HG02840 (cell line): ENCODE data around the gene SLC25A22.

Experiments used
- ATAC-seq: cut with Tn5 transposase; IDR thresholded peaks from one replicate; pipeline ENCODE4 v1.9.1; 2021; ENCODE audit warnings: mild to moderate bottlenecking, moderate library complexity, moderate number of reproducible peaks; ENCODE audit not compliant: unreplicated experiment, low FRiP score

The SLC25A22 gene

GRCh38 chr11:776263-776560 is 21.9 kb downstream of the SLC25A22 start:
- no peak for ATAC-seq

GRCh38 chr11:774873-775592 is 23.0 kb downstream of the SLC25A22 start:
- no peak for ATAC-seq

GRCh38 chr11:773830-774229 is 24.3 kb downstream of the SLC25A22 start:
- ATAC-seq: no peak

- ATAC-seq: no peak
These were observed 24.7 kb downstream of the SLC25A22 start for GRCh38 chr11:773425-773824.

GRCh38 chr11:772429-773390 is 25.4 kb downstream of the SLC25A22 start:
- no peak for ATAC-seq

- ATAC-seq: no peak
These were observed 26.4 kb downstream of the SLC25A22 start for GRCh38 chr11:771617-772204.

GRCh38 chr11:770642-771616 is 27.2 kb downstream of the SLC25A22 start:
- ATAC-seq: no peak

- ATAC-seq: no peak
These were observed 28.0 kb downstream of the SLC25A22 start for GRCh38 chr11:769887-770641.

GRCh38 chr11:767238-767637 is 30.8 kb downstream of the SLC25A22 start:
- ATAC-seq: no peak

- ATAC-seq: no peak
These were observed 31.2 kb downstream of the SLC25A22 start for GRCh38 chr11:766936-767210.

GRCh38 chr11:766106-766935 is 31.8 kb downstream of the SLC25A22 start:
- ATAC-seq: no peak

GRCh38 chr11:765802-766091 is 32.3 kb downstream of the SLC25A22 start:
- no peak for ATAC-seq

GRCh38 chr11:765025-765801 is 32.9 kb downstream of the SLC25A22 start:
- no peak for ATAC-seq

GRCh38 chr11:764322-765024 is 33.6 kb downstream of the SLC25A22 start:
- ATAC-seq: no peak

- no peak for ATAC-seq
These were observed 34.3 kb downstream of the SLC25A22 start for GRCh38 chr11:763549-764321.

GRCh38 chr11:763073-763463 is 35.0 kb downstream of the SLC25A22 start:
- no peak for ATAC-seq

- ATAC-seq: no peak
These were observed 35.5 kb downstream of the SLC25A22 start for GRCh38 chr11:762421-763072.
